ENCODE results near the gene ALDOA. TPM values are rescaled to one million over a fixed set of nuclear protein-coding genes. Genes with fewer than 3 reads are reported as not detected.
A peak's percentile ranks its signal among the peaks of the same experiment; 100 is the strongest.

Gene ALDOA
- total RNA-seq, 1 donor from 2014 or later = 810 TPM

DNA sequence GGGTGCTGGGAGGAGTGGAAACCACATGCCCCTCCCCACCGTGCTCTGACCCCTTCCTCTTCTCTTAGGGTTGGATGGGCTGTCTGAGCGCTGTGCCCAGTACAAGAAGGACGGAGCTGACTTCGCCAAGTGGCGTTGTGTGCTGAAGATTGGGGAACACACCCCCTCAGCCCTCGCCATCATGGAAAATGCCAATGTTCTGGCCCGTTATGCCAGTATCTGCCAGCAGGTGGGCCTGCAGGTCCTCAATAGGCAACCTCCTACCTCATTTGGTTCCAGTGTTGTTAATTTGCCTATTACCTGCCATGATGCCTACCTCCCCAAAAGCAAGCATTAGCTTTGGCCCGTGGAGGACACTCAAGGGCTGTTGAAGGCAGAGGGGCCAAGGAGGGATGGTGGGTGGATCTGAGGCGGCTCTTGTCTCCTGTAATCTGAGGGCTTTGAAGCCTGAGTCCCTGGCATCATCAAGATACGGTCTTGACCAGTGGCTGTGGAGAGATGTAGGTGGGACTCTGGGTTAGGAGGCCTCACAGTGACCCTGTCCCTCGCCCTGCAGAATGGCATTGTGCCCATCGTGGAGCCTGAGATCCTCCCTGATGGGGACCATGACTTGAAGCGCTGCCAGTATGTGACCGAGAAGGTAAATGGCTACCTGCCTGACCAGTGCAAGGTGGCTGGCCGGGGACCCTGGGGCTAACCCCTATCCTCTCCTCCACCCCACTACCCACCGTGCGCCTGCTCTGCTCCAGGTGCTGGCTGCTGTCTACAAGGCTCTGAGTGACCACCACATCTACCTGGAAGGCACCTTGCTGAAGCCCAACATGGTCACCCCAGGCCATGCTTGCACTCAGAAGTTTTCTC lies 3.4 kb downstream of the ALDOA start:
- no peak overlapping the region for H3K4me3 ChIP-seq
- TF ChIP-seq, protein P1, sequence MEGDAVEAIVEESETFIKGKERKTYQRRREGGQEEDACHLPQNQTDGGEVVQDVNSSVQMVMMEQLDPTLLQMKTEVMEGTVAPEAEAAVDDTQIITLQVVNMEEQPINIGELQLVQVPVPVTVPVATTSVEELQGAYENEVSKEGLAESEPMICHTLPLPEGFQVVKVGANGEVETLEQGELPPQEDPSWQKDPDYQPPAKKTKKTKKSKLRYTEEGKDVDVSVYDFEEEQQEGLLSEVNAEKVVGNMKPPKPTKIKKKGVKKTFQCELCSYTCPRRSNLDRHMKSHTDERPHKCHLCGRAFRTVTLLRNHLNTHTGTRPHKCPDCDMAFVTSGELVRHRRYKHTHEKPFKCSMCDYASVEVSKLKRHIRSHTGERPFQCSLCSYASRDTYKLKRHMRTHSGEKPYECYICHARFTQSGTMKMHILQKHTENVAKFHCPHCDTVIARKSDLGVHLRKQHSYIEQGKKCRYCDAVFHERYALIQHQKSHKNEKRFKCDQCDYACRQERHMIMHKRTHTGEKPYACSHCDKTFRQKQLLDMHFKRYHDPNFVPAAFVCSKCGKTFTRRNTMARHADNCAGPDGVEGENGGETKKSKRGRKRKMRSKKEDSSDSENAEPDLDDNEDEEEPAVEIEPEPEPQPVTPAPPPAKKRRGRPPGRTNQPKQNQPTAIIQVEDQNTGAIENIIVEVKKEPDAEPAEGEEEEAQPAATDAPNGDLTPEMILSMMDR (IDR thresholded peaks at IDR 0.05) = peak in 1 of 3 experiments; percentile 18
- TF ChIP-seq POLR2AphosphoS5 (IDR thresholded peaks at IDR 0.05; ENCODE audit: insufficient read depth in 1 of 2, low read depth in 1 of 2) = no peak
- TF ChIP-seq POLR2A (IDR thresholded peaks at IDR 0.05) = no peak
- intact Hi-C loops (cut with DNase I) = loop anchor here (5.0 to 10.0 kb wide), 2 partner anchors 257 to 336 kb away; partner anchors contain the start of genes PRRT2 and ZNF771

DNA sequence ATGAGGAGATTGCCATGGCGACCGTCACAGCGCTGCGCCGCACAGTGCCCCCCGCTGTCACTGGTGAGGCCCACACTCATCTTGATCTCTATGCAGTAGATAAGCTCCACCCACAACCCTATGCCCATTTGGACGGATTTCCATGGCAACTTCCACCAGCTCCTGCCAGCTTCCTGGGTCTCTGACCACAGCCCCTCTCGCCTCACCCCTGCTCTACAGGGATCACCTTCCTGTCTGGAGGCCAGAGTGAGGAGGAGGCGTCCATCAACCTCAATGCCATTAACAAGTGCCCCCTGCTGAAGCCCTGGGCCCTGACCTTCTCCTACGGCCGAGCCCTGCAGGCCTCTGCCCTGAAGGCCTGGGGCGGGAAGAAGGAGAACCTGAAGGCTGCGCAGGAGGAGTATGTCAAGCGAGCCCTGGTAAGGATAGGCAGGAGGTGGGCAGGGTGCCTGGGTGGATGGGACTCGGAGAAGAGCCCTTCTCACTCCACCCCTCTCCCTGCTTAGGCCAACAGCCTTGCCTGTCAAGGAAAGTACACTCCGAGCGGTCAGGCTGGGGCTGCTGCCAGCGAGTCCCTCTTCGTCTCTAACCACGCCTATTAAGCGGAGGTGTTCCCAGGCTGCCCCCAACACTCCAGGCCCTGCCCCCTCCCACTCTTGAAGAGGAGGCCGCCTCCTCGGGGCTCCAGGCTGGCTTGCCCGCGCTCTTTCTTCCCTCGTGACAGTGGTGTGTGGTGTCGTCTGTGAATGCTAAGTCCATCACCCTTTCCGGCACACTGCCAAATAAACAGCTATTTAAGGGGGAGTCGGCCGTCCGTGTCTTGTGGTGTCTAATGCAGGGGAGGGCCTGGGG lies 4.3 kb downstream of the ALDOA start:
- DNase-seq (ENCODE audit: extremely low spot score in 2 of 2) = no peak
- H3K27me3 ChIP-seq = no peaks in the 10 kb centered on the region
- peaks cover 0 to 58% of the 10 kb centered on the region in 2 donors for H3K36me3 ChIP-seq
- no peaks in the 10 kb centered on the region for H3K9me3 ChIP-seq
- no peak overlapping the region for H3K4me3 ChIP-seq
- no peak for TF ChIP-seq POLR2A (IDR thresholded peaks at IDR 0.05)
- peak in 1 of 2 donors; percentile 30 for TF ChIP-seq POLR2AphosphoS5 (IDR thresholded peaks at IDR 0.05; ENCODE audit: insufficient read depth in 1 of 2, low read depth in 1 of 2)
- intact Hi-C loops (cut with DNase I) = loop anchor here (5.0 to 10.0 kb wide), 2 partner anchors 258 to 335 kb away; partner anchors contain the start of genes PRRT2 and ZNF771
- H3K27ac ChIP-seq = peak overlapping the region; percentile 57
- peaks cover 45% of the 10 kb centered on the region for H3K4me1 ChIP-seq

More for the DNA sequence above, 3.4 kb downstream of the ALDOA start:
- Histone ChIP-seq H3K4me1 (peaks cover 50% of the 10 kb centered on the region), H3K9me3 (no peaks in the 10 kb centered on the region), H3K27ac (peak overlapping the region; percentile 57), H3K36me3 (peaks cover 0 to 58% of the 10 kb centered on the region in 2 donors), H3K27me3 (no peaks in the 10 kb centered on the region)
- no peak for DNase-seq (ENCODE audit: extremely low spot score in 2 of 2)

GRCh38 chr16:30070490-30070889 lies 4.9 kb downstream of the ALDOA start:
- peaks cover 52% of the 10 kb centered on the region for H3K4me1 ChIP-seq
- H3K9me3 ChIP-seq = no peaks in the 10 kb centered on the region
- H3K36me3 ChIP-seq = peaks cover 0 to 58% of the 10 kb centered on the region in 2 donors
- H3K27me3 ChIP-seq = no peaks in the 10 kb centered on the region
- H3K4me3 ChIP-seq = no peak overlapping the region
- peak overlapping the region; percentile 57 for H3K27ac ChIP-seq
- intact Hi-C loops (cut with DNase I) = no loop called here
- DNase-seq (ENCODE audit: extremely low spot score in 2 of 2) = no peak
- TF ChIP-seq POLR2AphosphoS5 (IDR thresholded peaks at IDR 0.05; ENCODE audit: insufficient read depth in 1 of 2, low read depth in 1 of 2) = no peak
- TF ChIP-seq, protein P1 (IDR thresholded peaks at IDR 0.05) = no peak
- TF ChIP-seq POLR2A (IDR thresholded peaks at IDR 0.05) = no peak

DNA sequence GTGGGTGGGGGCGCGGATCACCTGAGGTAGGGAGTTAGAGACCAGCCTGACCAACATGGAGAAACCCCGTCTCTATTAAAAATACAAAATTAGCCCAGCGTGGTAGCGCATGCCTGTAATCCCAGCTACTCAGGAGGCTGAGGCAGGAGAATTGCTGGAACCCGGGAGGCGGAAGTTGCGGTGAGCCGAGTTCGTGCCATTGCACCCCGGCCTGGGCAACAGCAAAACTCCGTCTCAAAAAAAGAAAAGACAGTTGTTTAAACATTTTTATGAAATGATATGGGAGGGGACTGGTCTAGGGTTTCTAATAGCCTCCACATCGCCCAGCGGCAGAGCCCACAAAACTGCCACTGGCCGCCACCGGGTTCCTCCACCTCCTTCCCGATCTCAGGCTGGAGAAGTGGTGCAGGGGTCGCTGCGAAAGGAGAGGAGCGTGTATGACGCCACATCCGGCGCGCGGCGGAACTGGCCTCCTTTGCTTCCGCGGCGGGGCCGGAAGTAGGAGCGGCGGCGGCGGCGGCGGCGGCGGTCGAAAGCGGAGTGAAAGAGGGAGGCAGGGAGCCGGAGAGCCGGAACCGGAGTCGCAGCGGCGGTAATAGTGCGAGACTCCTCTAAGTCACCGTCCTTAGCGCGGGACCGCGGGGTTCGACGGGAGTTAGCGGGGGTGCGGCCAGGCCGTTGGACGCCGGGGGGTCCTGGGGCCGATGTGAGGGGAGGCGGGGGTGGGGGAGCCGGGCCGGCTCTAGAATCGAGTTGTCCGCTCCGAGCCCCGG lies 10.1 kb downstream of the ALDOA start, which contains the start of gene PPP4C:
PPP4C (plus strand) TSS at position 492 of the 773 bp plus-strand sequence. CDS start 384 bp downstream, outside the sequence.
- H3K27ac ChIP-seq = peak within 1 kb of the TSS; percentile 94
- H3K4me1 ChIP-seq = peaks cover 37% of the 10 kb centered on the region
- TF ChIP-seq POLR2A (IDR thresholded peaks at IDR 0.05) (peak in 1 of 2 donors; percentile 46), POLR2AphosphoS5 (IDR thresholded peaks at IDR 0.05; ENCODE audit: insufficient read depth in 1 of 2, low read depth in 1 of 2) (peak; percentile 86 to 91)
- TF ChIP-seq, protein P1 (IDR thresholded peaks at IDR 0.05) = peak in 1 of 3 experiments; percentile 13
- DNase-seq (ENCODE audit: extremely low spot score in 2 of 2) = no peak
- H3K9me3 ChIP-seq = no peaks in the 10 kb centered on the region
- peak within 1 kb of the TSS; percentile 84 to 100 for H3K4me3 ChIP-seq
- H3K36me3 ChIP-seq = peaks cover 0 to 33% of the 10 kb centered on the region in 2 donors
- H3K27me3 ChIP-seq = no peaks in the 10 kb centered on the region
- intact Hi-C loops (cut with DNase I) = loop anchor here (5.0 kb wide), 1 partner anchor 462 kb away; no protein-coding TSS in a partner anchor

Measured in vagina (tissue), 2 donors.